ENCODE results near the gene PFKFB2.

PFKFB2 gene

GRCh38 chr1:207022996-207023679 lies 29.9 kb upstream of the PFKFB2 start:
- DNase-seq = no peak

DNA sequence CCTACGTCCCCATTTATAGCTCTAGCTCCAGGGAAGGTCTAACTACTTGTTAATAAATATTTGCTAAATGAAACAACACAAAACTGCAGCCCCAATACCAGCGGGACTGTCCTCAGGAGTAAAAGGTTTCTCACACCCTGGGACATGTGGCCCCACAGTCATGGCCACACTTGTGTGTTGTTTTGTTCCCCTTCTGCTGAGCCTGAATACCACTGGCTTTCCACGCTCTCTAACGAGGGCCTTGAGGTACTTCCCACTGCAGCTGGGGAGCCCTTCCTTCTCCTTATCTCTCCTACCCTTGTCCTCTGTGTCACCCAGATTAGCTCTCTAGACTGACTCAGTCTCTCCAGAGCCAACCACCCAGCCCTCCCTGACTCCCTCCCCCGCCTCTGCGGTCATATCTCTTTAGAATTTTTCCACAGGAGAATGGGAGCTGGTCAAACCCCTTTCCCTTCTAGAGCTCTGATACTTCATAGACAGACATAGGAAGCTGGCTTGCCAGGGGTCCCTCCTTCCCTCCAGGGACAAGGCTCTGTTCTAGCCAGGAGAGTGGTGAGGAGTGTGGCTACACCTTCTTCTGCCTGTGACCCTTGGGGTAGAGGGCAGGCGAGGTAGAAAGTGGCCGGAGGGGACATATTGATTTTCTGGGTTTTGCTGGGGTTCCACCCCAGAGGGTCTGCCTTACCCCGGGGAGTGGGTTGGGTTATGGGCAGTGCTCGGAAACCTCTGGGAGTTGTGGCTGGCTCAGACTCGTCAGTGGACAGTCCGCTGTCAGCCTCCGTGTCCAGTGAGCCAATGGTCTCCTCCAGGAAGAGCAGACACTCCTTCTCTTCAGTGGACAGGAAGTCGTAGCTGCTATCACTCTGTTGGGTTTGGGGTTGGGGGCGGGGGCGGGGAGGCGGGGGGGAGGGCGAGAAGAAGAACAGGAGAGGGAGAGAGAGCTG lies 28.6 kb upstream of the PFKFB2 start:
- no peak for DNase-seq

- DNase-seq = no peak
Observed at GRCh38 chr1:207025146-207025880, 27.8 kb upstream of the PFKFB2 start.

DNA sequence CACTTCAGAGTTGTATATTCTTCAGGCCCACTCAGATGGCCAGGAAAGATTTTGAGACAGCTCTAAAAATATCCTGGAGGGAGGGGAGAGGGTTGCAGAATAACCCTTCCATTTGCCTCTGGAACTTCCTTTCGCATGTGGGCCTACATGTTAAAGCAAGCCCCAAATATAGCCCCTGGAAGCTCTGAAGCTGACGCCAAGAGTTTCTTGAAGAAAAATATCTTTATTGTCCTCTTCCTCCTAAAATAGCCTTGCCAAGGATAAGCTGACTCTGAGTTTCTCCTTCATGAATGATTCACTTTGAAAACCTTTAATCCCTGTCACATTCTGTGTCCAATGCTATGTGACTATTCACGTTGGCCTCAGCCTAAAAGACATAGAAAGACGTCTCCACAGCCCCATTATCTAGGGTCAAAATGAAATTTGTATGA lies 27.0 kb upstream of the PFKFB2 start:
- no peak for DNase-seq

- DNase-seq = no peak
Observed at GRCh38 chr1:207027206-207027777, 25.8 kb upstream of the PFKFB2 start.

GRCh38 chr1:207027921-207028320 lies 25.2 kb upstream of the PFKFB2 start:
- no peak for DNase-seq

- no peak for DNase-seq
Observed at GRCh38 chr1:207028884-207029650, 24.0 kb upstream of the PFKFB2 start.

DNA sequence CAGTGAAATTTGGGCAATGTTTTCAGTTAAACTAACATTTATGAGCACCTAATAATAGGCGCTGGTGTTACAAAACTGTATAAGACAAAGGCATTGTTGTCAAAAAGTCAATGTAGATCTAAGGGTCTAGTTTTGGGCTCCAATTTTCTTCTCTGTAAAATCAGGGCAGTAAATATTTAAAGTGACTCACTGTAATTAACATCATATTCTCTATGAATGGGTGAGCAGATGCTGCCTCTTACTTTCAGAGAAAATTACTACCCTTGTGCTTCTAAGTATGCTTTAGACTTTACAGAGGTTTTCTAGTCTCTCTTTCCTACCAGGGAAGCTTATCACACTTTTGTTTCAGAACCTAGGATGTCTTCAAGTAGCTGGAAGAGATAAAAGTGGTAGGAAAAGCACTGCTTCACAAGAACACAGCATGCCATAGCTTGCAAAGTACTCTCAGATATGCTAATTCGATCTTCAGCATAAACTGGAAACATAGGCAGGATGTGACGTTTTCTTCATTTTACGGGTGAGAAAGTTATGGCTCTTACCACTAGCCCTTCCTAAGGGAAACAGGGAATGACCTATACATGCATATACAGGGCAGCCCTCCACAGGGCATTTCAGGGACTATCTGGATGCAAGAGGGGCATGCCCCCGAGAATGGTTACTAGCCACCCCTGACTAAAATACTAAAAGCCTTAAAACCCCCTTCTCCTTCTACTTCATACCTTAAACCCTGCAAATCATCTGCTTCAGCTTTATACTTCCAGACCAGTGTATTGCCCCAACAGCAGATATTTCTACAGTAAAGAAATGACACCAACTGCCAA lies 23.2 kb upstream of the PFKFB2 start:
- DNase-seq = no peak

DNA sequence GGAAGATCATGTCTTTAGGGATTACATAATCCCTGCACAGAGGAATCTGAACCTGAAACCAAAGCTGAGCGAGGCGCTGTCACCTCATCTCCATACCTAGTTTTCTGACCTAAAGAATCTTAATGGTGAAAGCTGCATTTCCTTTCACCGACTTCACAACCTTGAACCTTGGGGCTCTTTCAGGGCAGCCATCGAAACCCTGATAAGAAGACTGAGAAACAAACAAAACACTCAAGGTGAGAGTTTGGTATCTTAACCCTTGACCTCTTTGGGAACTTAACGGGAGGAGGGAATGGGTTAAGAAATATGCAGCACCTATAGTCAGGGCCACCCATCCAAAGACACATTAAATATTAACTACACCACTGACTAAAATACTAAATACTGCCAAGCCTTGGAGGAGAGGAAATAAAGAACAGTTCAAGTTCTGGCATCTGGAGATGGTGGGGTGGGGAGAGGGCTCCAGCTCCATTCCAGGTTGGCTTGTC lies 22.5 kb upstream of the PFKFB2 start:
- no peak for DNase-seq

DNA sequence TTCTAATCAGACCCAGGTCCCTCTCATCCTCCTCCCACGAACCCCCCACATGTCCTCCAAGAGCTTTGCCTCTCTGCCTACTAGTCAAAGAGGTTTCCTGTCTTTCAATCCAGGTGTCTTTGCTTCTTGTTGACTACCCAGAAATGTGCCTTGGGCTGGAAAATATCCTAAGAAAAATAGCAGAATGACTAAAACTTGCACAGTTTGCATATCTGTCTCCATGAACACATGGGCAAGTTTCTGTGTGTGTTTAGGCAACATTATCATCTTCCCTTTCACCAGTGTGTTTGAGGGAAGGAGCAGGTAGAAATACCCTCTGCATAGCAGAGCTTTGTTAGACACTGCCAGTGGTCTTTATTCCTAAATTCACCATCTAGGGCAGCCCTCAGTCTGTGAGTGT lies 22.1 kb upstream of the PFKFB2 start:
- no peak for DNase-seq

GRCh38 chr1:207031632-207032264 lies 21.3 kb upstream of the PFKFB2 start:
- DNase-seq = no peak

GRCh38 chr1:207032528-207033017 lies 20.5 kb upstream of the PFKFB2 start, which contains the start of gene C1orf116:
TSS of gene C1orf116 (minus strand) at chr1:207032756. CDS start at chr1:207027598, 5,158 bp downstream.
- no peak for DNase-seq

DNA sequence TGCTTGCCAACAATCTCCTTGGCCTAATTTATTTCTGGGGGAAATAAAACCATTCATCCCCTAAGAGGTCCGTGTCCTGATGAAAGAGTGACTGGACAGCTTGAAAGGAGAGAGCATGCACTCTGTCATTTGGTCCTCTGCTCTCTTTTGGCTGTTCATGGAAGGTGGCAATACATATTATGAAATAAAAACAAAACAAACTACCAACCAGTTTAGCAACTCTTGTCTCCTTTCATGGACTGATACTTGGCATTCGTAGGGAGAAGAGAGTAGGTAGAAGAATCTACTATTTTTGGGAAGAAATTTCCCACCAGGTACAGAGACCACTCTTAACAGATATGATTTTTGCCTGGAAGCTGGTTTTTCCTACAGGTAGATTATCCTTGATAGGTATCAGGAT lies 19.8 kb upstream of the PFKFB2 start:
- DNase-seq = no peak

GRCh38 chr1:207034208-207034607 lies 18.9 kb upstream of the PFKFB2 start:
- no peak for DNase-seq

GRCh38 chr1:207034998-207035397 lies 18.1 kb upstream of the PFKFB2 start:
- DNase-seq = no peak

DNA sequence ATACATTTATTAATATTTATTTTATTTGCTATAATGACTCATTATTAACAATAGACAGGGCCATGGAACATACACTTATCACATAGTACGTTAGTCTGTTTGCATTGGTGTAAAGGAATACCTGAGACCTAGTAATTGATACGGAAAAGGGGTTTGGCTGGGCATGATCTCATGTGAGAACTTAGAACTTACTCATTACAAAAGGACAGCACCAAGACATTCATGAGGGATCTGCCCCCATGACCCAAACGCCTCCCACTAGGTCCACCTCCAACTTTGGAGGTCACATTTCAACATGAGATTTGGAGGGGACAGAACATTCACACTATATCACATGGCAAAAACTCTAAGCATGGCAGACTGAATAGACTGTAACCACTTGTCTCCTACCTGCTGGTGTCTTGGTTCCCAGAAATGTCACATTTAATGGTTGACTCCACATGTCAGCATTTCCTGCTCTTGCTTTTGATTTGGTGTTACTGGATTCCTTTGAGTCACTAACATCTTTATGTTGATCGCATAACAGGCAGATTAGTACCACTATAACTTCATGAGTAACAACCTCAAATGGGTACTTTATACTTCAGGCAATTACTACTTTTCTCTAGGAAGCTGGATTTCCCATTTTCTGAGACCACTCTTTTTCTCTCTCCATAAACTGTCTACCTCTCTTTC lies 17.1 kb upstream of the PFKFB2 start:
- DNase-seq = no peak

- DNase-seq = no peak
Observed at GRCh38 chr1:207036865-207037264, 16.2 kb upstream of the PFKFB2 start.

GRCh38 chr1:207039380-207040180 lies 13.5 kb upstream of the PFKFB2 start:
- no peak for DNase-seq

DNA sequence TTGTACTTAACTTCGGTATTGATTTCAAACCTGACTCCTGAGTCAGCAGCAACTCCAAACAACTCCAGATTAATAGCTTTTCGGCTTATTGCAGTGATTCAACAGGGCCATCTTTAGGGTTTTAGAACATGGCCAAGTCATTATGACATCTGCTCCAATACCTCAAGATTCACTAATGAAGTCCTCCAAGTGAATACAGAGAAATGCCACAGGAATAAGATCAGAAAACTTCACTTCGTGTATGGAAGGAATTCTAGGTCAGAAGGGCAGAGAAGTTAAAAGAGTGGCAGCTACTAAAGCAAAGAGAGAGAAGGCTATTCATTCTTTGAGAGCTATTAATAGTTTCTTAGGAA lies 12.9 kb upstream of the PFKFB2 start:
- no peak for DNase-seq

All from right forelimb (tissue), 1 donor.